Sigmoid colon (tissue), 4 donors: Measurements from ENCODE around the gene IRAG1.

ENCODE experiments used
- CTCF ChIP-seq, 4 experiments: fragments of 450-650 bp in 3 of 4; fragments of 200-600 bp in 1 of 4; IDR thresholded peaks; one replicate each; pipeline ENCODE4 v1.5.1; 2016 to 2019; ENCODE audit warnings: antibody characterized with exemption in 4 of 4, mild to moderate bottlenecking in 3 of 4, moderate library complexity in 2 of 4
- EP300 ChIP-seq, 4 donors: sonication (generic); formaldehyde crosslinking; IDR thresholded peaks; one replicate each; pipeline ENCODE4 v1.6.1; 2017; ENCODE audit warnings: antibody characterized with exemption in 4 of 4
- POLR2A ChIP-seq, 2 donors: fragments of 450-650 bp; IDR thresholded peaks; one replicate each; pipeline ENCODE4 v1.6.1; 2016; ENCODE audit warnings: antibody characterized with exemption in 2 of 2, mild to moderate bottlenecking in 2 of 2, moderate library complexity in 2 of 2
- POLR2AphosphoS5 ChIP-seq, 4 donors: sonication (generic); formaldehyde crosslinking; IDR thresholded peaks; one replicate each; pipeline ENCODE4 v1.6.1; 2017; ENCODE audit warnings: antibody characterized with exemption in 4 of 4

DNA sequence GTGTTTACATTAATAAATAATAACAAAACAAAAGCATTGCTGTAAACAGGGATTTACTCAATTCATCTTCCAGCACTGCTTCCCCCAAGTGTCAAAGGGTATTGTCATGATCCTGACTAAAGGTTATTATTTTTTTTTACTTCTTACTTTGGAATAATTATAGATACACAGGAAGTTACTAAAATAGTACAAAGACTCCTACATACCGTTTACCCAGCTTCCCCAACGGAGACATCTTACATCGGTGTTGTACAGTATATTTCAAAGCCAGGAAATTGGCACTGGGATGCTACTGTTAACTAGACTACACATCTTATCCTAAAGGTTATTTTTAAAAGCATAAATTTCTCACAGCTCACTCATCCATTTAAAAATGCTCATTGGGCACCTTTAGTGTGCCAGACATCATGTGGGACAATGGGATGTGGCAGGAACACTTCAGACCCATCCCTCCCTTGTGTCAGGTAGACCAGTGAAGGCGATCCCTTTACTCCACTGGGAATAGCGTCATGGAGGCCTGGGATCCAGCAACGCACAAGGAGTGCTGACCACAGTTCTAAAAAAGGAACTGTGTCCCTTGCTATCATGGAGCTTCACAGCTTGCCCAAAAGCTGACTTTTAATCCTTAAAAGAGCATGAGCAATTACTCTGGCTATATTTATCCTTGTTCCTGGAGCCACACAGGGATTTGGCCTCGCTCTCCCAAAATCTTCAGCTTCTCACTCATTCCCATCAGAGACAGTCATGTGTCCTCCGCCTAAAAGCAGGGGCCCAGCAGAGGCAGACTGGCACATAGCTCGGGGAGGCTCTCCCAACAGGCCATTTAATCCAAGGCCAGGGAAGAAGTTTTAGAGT lies 3.1 kb upstream of the IRAG1 start:
- TF ChIP-seq CTCF (IDR thresholded peaks at IDR 0.05): no peak
- no peak for TF ChIP-seq EP300 (IDR thresholded peaks at IDR 0.05)
- TF ChIP-seq POLR2A (IDR thresholded peaks at IDR 0.05): no peak
- no peak for TF ChIP-seq POLR2AphosphoS5 (IDR thresholded peaks at IDR 0.05)
